Nucleus accumbens (tissue), 56 donors: ENCODE data around the gene CAV2.

Source experiments
- DNase-seq, 56 donors: peaks; one replicate each; lab custom pipeline; 2025; lab: John Stamatoyannopoulos, UW

CAV2 gene

DNA sequence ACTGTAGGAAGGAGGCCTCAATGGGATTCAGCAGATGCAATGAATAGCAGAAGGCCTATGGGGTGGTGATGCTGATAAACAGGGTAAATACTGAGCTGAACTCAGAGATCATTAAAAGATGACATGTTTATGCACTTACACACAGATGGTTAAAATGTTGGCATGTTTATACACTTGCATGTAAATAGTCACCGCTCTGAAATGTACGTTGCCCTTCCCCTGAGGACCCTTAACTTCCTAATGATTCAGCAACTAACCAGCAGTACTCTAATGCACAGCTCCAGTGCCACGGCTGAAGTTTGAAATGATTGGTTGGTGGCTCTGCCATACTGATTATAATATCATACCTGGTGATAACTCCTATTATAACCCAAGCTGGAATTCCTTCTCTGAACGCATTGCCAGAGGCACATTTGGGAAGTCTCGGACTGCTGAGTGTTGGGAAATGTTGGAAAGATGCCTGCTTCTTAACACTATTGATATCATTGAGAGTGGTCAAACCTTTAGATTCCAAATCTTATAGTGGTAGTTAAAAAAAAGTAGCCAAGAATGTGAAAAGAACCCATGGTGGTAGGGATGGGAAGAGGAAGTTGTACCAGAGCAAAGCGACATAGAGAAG, 21.6 kb downstream of the CAV2 start:
- no peak for DNase-seq

- no peak for DNase-seq
Observed at GRCh38 chr7:116522247-116522646, 22.7 kb downstream of the CAV2 start.

DNA sequence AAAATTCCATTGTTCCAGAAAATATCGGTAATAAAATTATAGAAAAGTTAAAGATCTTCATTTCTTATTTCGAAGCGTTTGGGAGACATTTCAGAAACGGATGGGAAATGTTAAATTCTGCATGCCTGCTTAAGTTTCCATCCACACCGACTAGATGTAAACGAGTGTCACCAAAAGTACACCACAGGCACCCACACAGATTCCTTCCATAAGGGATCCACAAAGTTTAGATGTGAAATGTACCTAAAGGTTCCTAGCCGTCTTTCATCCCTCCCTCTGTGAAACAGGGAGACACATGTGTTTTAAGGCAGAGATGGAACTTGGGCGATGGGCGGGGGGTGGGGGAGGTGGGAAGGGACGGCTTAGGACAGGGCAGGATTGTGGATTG, 24.7 kb downstream of the CAV2 start:
- no peak for DNase-seq

DNA sequence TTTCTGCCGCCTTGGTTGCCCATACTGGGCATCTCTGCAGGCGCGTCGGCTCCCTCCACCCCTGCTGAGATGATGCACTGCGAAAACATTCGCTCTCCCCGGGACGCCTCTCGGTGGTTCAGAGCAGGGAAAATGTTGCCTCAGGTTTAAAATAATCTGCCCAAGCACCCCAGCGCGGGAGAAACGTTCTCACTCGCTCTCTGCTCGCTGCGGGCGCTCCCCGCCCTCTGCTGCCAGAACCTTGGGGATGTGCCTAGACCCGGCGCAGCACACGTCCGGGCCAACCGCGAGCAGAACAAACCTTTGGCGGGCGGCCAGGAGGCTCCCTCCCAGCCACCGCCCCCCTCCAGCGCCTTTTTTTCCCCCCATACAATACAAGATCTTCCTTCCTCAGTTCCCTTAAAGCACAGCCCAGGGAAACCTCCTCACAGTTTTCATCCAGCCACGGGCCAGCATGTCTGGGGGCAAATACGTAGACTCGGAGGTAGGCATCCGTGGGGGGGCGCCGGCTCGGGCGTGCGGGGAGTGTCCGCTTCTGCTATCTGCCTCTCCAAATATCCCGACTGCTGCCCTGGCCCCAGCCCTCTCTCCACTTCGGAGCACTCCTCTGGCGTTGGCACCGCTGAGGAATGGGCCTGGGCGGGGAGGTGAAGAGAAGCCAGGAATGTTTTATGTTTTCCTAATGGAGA, 25.2 kb downstream of the CAV2 start, which contains the start of gene CAV1:
Gene CAV1 (plus strand): TSS at position 428 of the 689 bp plus-strand sequence. CDS start 27 bp downstream, at position 455.
- peak in 32 of 56 donors; percentile 7 to 76 (median 34) for DNase-seq

- DNase-seq: peak in 5 of 56 donors; percentile 7 to 56 (median 20)
Observed at GRCh38 chr7:116525298-116525912, 25.9 kb downstream of the CAV2 start.

DNA sequence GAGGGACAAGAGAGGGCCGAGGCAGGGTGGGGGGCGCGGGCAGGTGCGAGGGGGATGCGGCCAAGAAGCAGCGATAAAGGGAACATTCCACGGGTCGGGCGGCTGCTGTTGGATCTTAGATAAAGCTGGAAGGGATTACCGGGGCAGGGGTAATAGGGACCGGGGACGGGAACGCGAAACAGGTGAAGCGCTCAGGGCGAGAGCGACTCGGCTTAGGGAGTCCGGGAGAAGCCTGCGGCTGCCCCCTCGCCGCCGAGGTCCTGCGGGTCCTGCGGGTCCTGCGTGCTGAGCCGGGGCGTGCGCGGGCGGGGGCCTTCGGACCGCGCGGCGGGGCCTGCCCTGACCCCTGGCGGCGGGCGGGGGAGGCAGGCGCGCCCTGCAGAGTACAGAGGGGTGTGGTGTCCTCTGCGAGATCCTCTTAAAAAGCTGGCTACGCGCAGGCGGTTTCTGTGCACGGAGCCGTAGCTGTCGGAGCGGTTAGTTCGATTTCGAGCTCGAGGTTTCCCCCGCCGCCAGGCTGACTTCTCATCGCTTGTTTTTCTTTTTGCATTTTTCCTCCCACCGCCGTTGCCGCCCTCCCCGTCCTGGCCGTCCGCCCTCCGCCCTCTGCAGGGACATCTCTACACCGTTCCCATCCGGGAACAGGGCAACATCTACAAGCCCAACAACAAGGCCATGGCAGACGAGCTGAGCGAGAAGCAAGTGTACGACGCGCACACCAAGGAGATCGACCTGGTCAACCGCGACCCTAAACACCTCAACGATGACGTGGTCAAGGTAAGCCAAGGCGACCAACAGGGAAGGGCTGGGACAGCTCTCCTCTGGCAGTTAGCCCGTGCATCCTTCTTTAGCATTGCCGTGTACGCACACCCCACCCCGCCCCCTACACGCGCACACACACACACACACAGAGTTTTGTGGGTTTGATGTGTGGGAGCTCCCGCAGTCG, 26.6 kb downstream of the CAV2 start:
- peak in 37 of 56 donors; percentile 11 to 71 (median 33) for DNase-seq

DNA sequence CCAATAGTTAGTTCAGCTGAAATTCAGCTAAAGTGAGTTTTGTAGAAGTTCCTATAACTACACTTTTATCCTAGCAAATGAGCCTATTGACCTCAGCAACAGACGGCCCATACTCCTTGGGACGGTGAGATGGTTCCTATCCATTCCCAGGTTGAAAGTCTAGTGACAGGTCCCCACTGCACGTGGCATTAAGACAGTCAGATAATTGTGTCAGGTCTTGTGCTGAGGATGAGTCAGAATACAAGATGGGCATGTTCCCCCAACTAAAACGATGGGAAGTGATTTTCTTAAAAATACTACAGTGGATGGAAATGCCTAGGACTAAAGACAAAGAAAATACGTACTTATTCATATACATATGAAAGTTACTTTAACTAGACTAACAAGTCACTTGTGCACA, 27.4 kb downstream of the CAV2 start:
- no peak for DNase-seq

DNA sequence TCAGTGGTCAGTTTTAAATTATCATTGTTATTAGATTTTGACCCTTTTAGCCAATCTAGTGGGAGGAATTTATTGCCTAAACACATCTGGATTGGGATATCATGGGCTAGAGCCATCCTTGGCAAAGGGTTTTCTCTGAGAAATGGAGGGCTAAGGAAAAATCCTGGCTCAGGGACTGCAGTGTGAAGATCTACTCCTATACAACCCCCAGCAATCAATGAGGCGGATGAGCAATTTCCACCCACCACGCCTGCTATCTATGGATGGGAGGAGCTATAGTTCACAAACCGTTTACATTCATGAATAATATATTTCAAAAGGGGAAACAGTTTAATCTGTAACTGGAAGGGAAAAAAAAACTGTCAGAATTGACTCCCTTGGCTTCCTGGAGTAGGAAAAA, 28.0 kb downstream of the CAV2 start:
- no peak for DNase-seq

DNA sequence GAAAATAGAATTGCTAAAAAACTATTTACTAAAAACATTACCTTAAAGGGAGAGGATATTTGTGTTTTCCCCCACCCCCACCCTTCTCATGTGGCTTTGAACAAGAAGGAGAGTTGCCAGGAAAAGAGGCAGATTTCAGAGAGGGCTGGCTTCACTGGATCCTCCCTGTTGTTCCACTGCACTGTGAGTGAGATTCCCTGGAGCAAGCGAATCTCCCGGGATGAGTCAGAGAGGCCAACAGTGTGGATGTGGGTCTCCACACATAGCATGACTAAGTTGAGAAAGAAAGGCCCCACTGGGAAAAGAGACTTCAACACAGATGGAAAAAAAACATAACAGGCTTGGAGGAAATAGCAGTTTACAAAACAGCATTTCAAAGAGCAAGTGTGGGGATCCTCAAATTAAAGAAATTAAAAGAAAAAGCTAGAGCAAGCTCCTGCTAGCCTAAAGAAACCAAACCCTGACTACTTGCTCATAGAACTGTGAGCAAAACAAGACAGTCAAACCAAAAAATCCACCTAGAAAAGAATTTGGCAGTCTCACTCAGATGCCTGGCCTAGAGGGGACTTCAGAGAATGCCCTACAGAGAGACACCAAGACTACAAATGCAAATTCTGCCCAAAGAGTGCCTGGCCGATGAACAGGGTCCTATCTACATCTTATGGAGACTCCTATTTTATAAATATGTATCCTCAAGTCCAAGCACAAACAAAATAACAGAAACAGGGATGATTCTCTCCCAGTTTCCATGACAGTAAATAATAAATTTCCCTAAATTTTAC, 28.7 kb downstream of the CAV2 start:
- DNase-seq: peak in 2 of 56 donors; percentile 4 to 56

- DNase-seq: no peak
Observed at GRCh38 chr7:116529250-116529649, 29.7 kb downstream of the CAV2 start.

GRCh38 chr7:116530107-116530820, 30.7 kb downstream of the CAV2 start:
- DNase-seq: no peak

- DNase-seq: no peak
Observed at GRCh38 chr7:116532102-116532688, 32.7 kb downstream of the CAV2 start.

- no peak for DNase-seq
Observed at GRCh38 chr7:116534790-116535189, 35.3 kb downstream of the CAV2 start.

GRCh38 chr7:116535416-116535815, 35.9 kb downstream of the CAV2 start:
- no peak for DNase-seq

DNA sequence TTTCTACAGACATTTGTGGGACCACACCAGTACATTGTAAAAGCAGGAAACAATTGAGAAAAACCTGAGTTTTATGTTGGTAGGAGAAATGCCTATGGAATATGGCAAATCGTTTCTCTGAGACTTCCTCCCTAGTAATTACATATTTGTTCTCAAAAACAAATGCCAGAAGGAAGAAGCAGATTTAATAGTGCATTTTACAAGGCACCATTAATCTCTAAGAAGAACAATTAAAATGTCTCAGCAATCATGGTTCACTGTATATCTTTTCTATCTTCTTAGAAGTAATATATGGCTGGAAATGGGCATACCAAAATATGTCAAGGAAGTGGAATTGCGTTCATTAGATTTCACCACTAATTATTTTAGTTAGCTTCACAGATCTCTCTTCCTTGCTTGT, 38.6 kb downstream of the CAV2 start:
- no peak for DNase-seq

GRCh38 chr7:116539879-116540278, 40.3 kb downstream of the CAV2 start:
- no peak for DNase-seq

DNA sequence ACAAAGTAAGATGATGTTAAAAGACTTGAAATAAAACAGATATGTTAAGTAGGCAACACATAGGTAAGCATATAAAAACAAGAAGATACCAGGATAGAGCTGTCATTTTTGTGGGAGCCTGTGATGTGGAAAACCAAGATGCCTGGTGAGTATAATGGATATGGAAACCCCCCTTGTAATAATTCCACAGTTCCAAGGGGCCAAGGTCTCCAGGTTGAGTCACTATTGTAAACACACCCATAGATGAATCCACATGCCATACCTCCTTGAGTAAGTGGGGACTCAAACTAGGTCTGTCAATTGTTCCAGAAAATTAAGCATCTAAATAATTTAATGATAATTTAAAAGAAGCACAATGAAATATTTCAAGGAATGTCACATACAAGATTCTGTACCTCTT, 41.2 kb downstream of the CAV2 start:
- no peak for DNase-seq

GRCh38 chr7:116541951-116542350, 42.4 kb downstream of the CAV2 start:
- DNase-seq: no peak

GRCh38 chr7:116542618-116543017, 43.1 kb downstream of the CAV2 start:
- no peak for DNase-seq
